HepG2 (cell line): Measurements from ENCODE around the gene ZNF804A. TPM values are rescaled to one million over a fixed set of nuclear protein-coding genes. Genes with fewer than 3 reads are reported as not detected.

ENCODE experiments used
- ATAC-seq: fragments of 200-7000 bp; cut with Tn5 transposase; 3 replicates; pipeline ENCODE4 v1.9.1; 2020; ENCODE audit warnings: mild to moderate bottlenecking, moderate library complexity
- BruUV-seq: library from RNA; stranded (reverse); fragments of 400-500 nt; replicated peaks from 2 replicates; lab custom pipeline; 2021; lab: Mats Ljungman, UMichigan
- CTCF ChIA-PET: fragments of 300-600 bp; formaldehyde crosslinking; extraction: SDS; loops from one replicate; lab custom pipeline; 2021; ENCODE audit warnings: low total read pairs, inconsistent platforms, low intra/inter-chr PET ratio; lab: Yijun Ruan, JAX
- POLR2A ChIA-PET: fragments of 350-600 bp; sonication (Branson Sonifier 250); formaldehyde crosslinking; loops from one replicate; lab custom pipeline; 2020; ENCODE audit warnings: antibody characterized with exemption, inconsistent platforms; lab: Yijun Ruan, JAX
- DNase-seq: peaks from one replicate; pipeline ENCODE4 v3.0.0-alpha.2; 2015; ENCODE audit warnings: low spot score
- FAIRE-seq: peaks from 3 replicates; lab custom pipeline; 2011; peaks lifted over from hg19 to GRCh38; lab: Jason Lieb, UNC
- H2AFZ ChIP-seq: one replicate; pipeline ENCODE4 v1.6.1; 2011; ENCODE audit warnings: low read length, inconsistent platforms
- H3K27ac ChIP-seq: fragments of 300-600 bp; 3 replicates; pipeline ENCODE4 v1.8.0; 2011; ENCODE audit warnings: mixed run types, mild to moderate bottlenecking, mixed read lengths, low read length, inconsistent platforms; ENCODE audit not compliant: insufficient read depth; ENCODE audit errors: extremely low read length
- H3K27me3 ChIP-seq, 2 experiments: fragments of 200-600 bp in 1 of 2; 2 replicates in 1 of 2; 3 replicates in 1 of 2; pipeline versions ENCODE4 v1.6.0 to v1.8.0; 2011; ENCODE audit warnings: low read length in 2 of 2, mild to moderate bottlenecking in 2 of 2, moderate library complexity in 2 of 2, inconsistent platforms in 1 of 2; ENCODE audit not compliant: insufficient read depth in 2 of 2, control insufficient read depth in 1 of 2
- H3K36me3 ChIP-seq, 2 experiments: fragments of 200-600 bp in 1 of 2; replicated peaks in 1 of 2; 2 replicates in 1 of 2; 3 replicates in 1 of 2; pipeline versions ENCODE4 v1.5.1 to v1.8.0; 2011; ENCODE audit warnings: low read length in 2 of 2, inconsistent platforms in 1 of 2; ENCODE audit not compliant: insufficient read depth in 2 of 2, control insufficient read depth in 1 of 2
- H3K4me1 ChIP-seq: 2 replicates; pipeline ENCODE4 v1.5.1; 2012; ENCODE audit warnings: low read length, inconsistent platforms; ENCODE audit not compliant: insufficient read depth
- H3K4me2 ChIP-seq: 2 replicates; pipeline ENCODE4 v1.6.0; 2011; ENCODE audit warnings: low read depth, low read length, inconsistent platforms
- H3K4me3 ChIP-seq, 3 experiments: fragments of 200-600 bp in 1 of 3; sonication (generic), shearing (Covaris generic) in 1 of 3; replicated peaks in 1 of 3; 2 replicates each; pipeline ENCODE4 v1.5.1; 2011 to 2016; ENCODE audit warnings: low read length in 3 of 3, inconsistent platforms in 2 of 3, low read depth in 2 of 3, mild to moderate bottlenecking in 2 of 3, control low read depth in 1 of 3, mixed read lengths in 1 of 3; ENCODE audit not compliant: insufficient read depth in 1 of 3
- H3K79me2 ChIP-seq: one replicate; pipeline ENCODE4 v1.6.1; 2011; ENCODE audit warnings: low read length, inconsistent platforms; ENCODE audit not compliant: insufficient read depth
- H3K9ac ChIP-seq: 2 replicates; pipeline ENCODE4 v1.6.0; 2011; ENCODE audit warnings: mild to moderate bottlenecking, low read depth, low read length, inconsistent platforms; ENCODE audit not compliant: insufficient read depth
- H3K9me3 ChIP-seq: 2 replicates; pipeline ENCODE4 v1.5.1; 2012; ENCODE audit warnings: mild to moderate bottlenecking, low read length
- H4K20me1 ChIP-seq: 2 replicates; pipeline ENCODE4 v1.6.0; 2011; ENCODE audit warnings: inconsistent platforms, mild to moderate bottlenecking, low read length, moderate library complexity; ENCODE audit not compliant: insufficient read depth
- EP300 ChIP-seq, 3 experiments: sonication (generic) in 1 of 3; formaldehyde crosslinking in 1 of 3; IDR thresholded peaks; 2 replicates each; pipeline versions ENCODE4 v1.5.1 to v1.6.1; 2011 to 2020; ENCODE audit warnings: low read depth in 2 of 3, low read length in 2 of 3, borderline replicate concordance in 1 of 3, improper control_type of control experiment in 1 of 3, mild to moderate bottlenecking in 1 of 3, missing genetic modification reagents in 1 of 3, moderate library complexity in 1 of 3
- GLI4 ChIP-seq: sonication (generic); formaldehyde crosslinking; IDR thresholded peaks from 2 replicates; pipeline ENCODE4 v1.5.1; 2020; ENCODE audit warnings: missing genetic modification reagents, mild to moderate bottlenecking, moderate library complexity, borderline replicate concordance
- HOXD1 ChIP-seq: sonication (generic); formaldehyde crosslinking; IDR thresholded peaks from 2 replicates; pipeline ENCODE4 v1.5.0; 2020; ENCODE audit warnings: missing genetic modification reagents
- JUN ChIP-seq: sonication (generic); formaldehyde crosslinking; IDR thresholded peaks from 2 replicates; pipeline ENCODE4 v1.4.0; 2020; ENCODE audit warnings: mild to moderate bottlenecking, missing genetic modification reagents
- MTF2 ChIP-seq: sonication (generic); formaldehyde crosslinking; IDR thresholded peaks from 2 replicates; pipeline ENCODE4 v1.5.0; 2020; ENCODE audit warnings: missing genetic modification reagents, borderline replicate concordance
- PPARG ChIP-seq: conservative IDR thresholded peaks from 2 replicates; pipeline ENCODE4 v1.6.1; 2016; ENCODE audit warnings: missing biosample characterization, missing genetic modification reagents
- SAFB2 ChIP-seq: sonication (generic); formaldehyde crosslinking; IDR thresholded peaks from 2 replicates; pipeline ENCODE4 v1.5.1; 2020; ENCODE audit warnings: missing genetic modification reagents, low read depth, mild to moderate bottlenecking, borderline replicate concordance
- SMAD1 ChIP-seq: sonication (generic); formaldehyde crosslinking; IDR thresholded peaks from 2 replicates; pipeline ENCODE4 v1.4.0; 2020; ENCODE audit warnings: missing genetic modification reagents, low read depth, mild to moderate bottlenecking, borderline replicate concordance
- ZFAT ChIP-seq: sonication (generic); formaldehyde crosslinking; conservative IDR thresholded peaks from 2 replicates; pipeline ENCODE4 v1.8.1; 2023; ENCODE audit warnings: missing genetic modification reagents, inconsistent platforms
- ZNF800 ChIP-seq: sonication (generic); formaldehyde crosslinking; IDR thresholded peaks from 2 replicates; pipeline ENCODE4 v1.4.0; 2020; ENCODE audit warnings: missing genetic modification reagents
- WGBS: methylation state at CpG from one replicate; pipeline ENCODE4 v1.1.6; 2017; ENCODE audit warnings: low lambda C conversion rate; 5-methylcytosine and 5-hydroxymethylcytosine counted together
- in situ Hi-C: cut with HindIII; loops from 2 replicates; pipeline ENCODE4 v1.10.0; 2017; ENCODE audit warnings: low pct_unique_long_range_greater_than_20kb; ENCODE audit not compliant: extremely low pct_ligation_motif_present
- intact Hi-C: fragments of 100-400 bp; cut with micrococcal nuclease; formaldehyde crosslinking; loops from one replicate; pipeline ENCODE4 v1.10.0; 2022; ENCODE audit not compliant: unreplicated experiment
- polyA plus RNA-seq, 8 experiments: library from polyadenylated mRNA; depleted of rRNA in 3 of 8; stranded (reverse) in 7 of 8; unstranded in 1 of 8; fragments of >200 nt; fragmentation: Illumina TruSeq in 4 of 8; extraction: Trizol in 4 of 8; gene quantifications; 2 replicates each; pipeline versions ENCODE4 v1.2.1 to v1.2.3, GENCODE V29; 2011 to 2016; ENCODE audit warnings: low read depth in 4 of 8, missing spikeins in 1 of 8, mixed read lengths in 1 of 8; ENCODE audit not compliant: insufficient read depth in 1 of 8
- total RNA-seq, 5 experiments: library from RNA; depleted of rRNA; stranded (reverse); fragments of >200 nt; fragmentation: Illumina TruSeq; extraction: Trizol; gene quantifications; 2 replicates each; pipeline ENCODE4 v1.2.3, GENCODE V29; 2016; ENCODE audit warnings: low read depth in 1 of 5
- TF ChIP-seq, protein P1 (sequence below): sonication (generic); formaldehyde crosslinking; IDR thresholded peaks from 2 replicates; pipeline ENCODE4 v1.4.0; 2020; ENCODE audit warnings: mild to moderate bottlenecking, low read depth, missing genetic modification reagents

Gene ZNF804A
- total and polyA plus RNA-seq, 2 of the 13 experiments (the other 11 are each of a cell fraction or from before 2014, with no cell fraction given) = 0.07 to 0.09 TPM

DNA sequence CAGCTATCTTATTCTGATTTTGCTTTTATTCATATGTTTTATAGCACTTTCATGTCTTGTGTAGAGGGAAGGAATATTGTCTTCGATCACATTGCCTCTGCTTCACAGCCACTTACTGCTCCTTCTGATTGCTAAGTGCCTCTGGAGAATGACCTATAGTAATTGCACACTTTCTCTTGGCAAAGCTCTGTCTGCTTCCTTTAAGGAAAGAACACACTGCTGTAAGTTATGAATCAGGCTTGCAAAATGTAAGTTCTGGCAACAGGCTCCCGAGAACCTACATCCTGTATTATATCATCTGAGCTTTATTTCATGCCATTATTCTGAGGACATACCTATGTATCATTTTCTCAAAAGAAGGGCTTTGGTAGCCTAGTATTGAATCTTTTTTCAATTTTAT is 170.7 kb downstream of the ZNF804A start:
- Histone ChIP-seq H3K4me1 (no peaks in the 10 kb centered on the region), H3K27me3 (no peaks in the 10 kb centered on the region), H3K9me3 (no peaks in the 10 kb centered on the region), H3K4me2 (no peak overlapping the region), H3K9ac (no peak overlapping the region), H3K4me3 (no peak overlapping the region), H3K79me2 (no peaks in the 10 kb centered on the region), H3K27ac (no peak overlapping the region), H2AFZ (no peak overlapping the region), H4K20me1 (no peaks in the 10 kb centered on the region), H3K36me3 (no peaks in the 10 kb centered on the region)
- no peak for TF ChIP-seq ZFAT
- TF ChIP-seq ZNF800 (CRISPR knock-in tag) = no peak
- no peak for TF ChIP-seq SMAD1 (CRISPR knock-in tag)
- TF ChIP-seq HOXD1 = no peak
- TF ChIP-seq GLI4 (CRISPR knock-in tag) = no peak
- no peak for TF ChIP-seq SAFB2 (CRISPR knock-in tag)
- TF ChIP-seq MTF2 (CRISPR knock-in tag) = no peak
- TF ChIP-seq, protein P1, sequence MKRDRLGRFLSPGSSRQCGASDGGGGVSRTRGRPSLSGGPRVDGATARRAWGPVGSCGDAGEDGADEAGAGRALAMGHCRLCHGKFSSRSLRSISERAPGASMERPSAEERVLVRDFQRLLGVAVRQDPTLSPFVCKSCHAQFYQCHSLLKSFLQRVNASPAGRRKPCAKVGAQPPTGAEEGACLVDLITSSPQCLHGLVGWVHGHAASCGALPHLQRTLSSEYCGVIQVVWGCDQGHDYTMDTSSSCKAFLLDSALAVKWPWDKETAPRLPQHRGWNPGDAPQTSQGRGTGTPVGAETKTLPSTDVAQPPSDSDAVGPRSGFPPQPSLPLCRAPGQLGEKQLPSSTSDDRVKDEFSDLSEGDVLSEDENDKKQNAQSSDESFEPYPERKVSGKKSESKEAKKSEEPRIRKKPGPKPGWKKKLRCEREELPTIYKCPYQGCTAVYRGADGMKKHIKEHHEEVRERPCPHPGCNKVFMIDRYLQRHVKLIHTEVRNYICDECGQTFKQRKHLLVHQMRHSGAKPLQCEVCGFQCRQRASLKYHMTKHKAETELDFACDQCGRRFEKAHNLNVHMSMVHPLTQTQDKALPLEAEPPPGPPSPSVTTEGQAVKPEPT = no peak
- no peak for TF ChIP-seq PPARG (CRISPR knock-in tag)
- TF ChIP-seq EP300 (IDR thresholded peaks at IDR 0.05; ENCODE audit: low read depth in 2 of 2, low read length in 2 of 2) = no peak
- TF ChIP-seq EP300 (CRISPR knock-in tag; IDR thresholded peaks at IDR 0.05; ENCODE audit: borderline replicate concordance) = no peak
- no peak for TF ChIP-seq JUN (CRISPR knock-in tag)
- intact Hi-C loops (no loop called here), in situ Hi-C loops (no loop called here)
- DNase-seq (no peak), ATAC-seq (no peak), FAIRE-seq (no peak)
- WGBS = 3% methylated on average over 2 of the region's 2 CpGs
- CTCF ChIA-PET = no interaction called here
- POLR2A ChIA-PET = no interaction called here
- no TSS peak for BruUV-seq
